Neural progenitor cell (in vitro differentiated cells): Measurements from ENCODE around the gene C5AR1.

Experiments
- EZH2 ChIP-seq: fragments of 200-600 bp; sonication (generic); IDR thresholded peaks from 2 replicates; pipeline ENCODE4 v1.6.1; 2017; ENCODE audit warnings: antibody characterized with exemption, mild to moderate bottlenecking, moderate library complexity
- TF ChIP-seq, protein P1 (sequence below): fragments of 200-600 bp; sonication (generic); IDR thresholded peaks from 2 replicates; pipeline ENCODE4 v1.5.1; 2017; ENCODE audit warnings: antibody characterized with exemption, mild to moderate bottlenecking

DNA sequence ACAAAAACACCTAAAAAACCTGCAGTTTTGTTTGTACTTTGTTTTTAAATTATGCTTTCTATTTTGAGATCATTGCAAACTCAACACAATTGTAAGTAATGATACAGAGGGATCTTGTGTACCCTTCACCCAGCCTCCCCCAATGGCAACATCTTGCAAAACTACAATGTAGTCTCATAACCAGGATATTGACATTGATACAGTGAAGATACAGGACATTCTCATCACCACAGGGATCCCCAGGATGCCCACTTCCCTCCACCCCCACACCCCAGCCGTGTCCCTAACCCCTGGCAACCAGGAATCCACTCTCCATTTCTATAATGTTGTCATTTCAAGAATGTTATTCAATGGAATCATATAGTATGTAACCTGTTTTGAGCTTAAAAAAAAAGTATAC is 12.0 kb downstream of the C5AR1 start:
- TF ChIP-seq, protein P1, sequence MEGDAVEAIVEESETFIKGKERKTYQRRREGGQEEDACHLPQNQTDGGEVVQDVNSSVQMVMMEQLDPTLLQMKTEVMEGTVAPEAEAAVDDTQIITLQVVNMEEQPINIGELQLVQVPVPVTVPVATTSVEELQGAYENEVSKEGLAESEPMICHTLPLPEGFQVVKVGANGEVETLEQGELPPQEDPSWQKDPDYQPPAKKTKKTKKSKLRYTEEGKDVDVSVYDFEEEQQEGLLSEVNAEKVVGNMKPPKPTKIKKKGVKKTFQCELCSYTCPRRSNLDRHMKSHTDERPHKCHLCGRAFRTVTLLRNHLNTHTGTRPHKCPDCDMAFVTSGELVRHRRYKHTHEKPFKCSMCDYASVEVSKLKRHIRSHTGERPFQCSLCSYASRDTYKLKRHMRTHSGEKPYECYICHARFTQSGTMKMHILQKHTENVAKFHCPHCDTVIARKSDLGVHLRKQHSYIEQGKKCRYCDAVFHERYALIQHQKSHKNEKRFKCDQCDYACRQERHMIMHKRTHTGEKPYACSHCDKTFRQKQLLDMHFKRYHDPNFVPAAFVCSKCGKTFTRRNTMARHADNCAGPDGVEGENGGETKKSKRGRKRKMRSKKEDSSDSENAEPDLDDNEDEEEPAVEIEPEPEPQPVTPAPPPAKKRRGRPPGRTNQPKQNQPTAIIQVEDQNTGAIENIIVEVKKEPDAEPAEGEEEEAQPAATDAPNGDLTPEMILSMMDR = no peak
- no peak for TF ChIP-seq EZH2
